HEK293 (cell line): ENCODE measurements around the gene LCN2.

Experiments used
- IKZF3 ChIP-seq: fragments of 450-650 bp; IDR thresholded peaks from 2 replicates; pipeline ENCODE4 v1.5.0; 2018; ENCODE audit warnings: missing biosample characterization, mild to moderate bottlenecking, missing genetic modification characterization, moderate library complexity
- KLF7 ChIP-seq: fragments of 450-650 bp; formaldehyde crosslinking; IDR thresholded peaks from 2 replicates; pipeline ENCODE4 v1.5.1; 2016; ENCODE audit warnings: missing biosample characterization, missing genetic modification characterization, borderline replicate concordance
- MZF1 ChIP-seq: fragments of 450-650 bp; formaldehyde crosslinking; IDR thresholded peaks from 2 replicates; pipeline ENCODE4 v1.5.1; 2017; ENCODE audit warnings: missing biosample characterization, missing genetic modification characterization, borderline replicate concordance
- RBAK ChIP-seq: fragments of 450-650 bp; formaldehyde crosslinking; IDR thresholded peaks from 2 replicates; pipeline ENCODE4 v1.5.1; 2016; ENCODE audit warnings: missing biosample characterization, missing genetic modification characterization
- WT1 ChIP-seq: fragments of 450-650 bp; formaldehyde crosslinking; IDR thresholded peaks from 2 replicates; pipeline ENCODE4 v1.5.1; 2016; ENCODE audit warnings: missing biosample characterization, missing genetic modification characterization
- ZNF202 ChIP-seq: fragments of 450-650 bp; formaldehyde crosslinking; IDR thresholded peaks from 2 replicates; pipeline ENCODE4 v1.5.1; 2016; ENCODE audit warnings: missing biosample characterization, missing genetic modification characterization, borderline replicate concordance
- ZNF223 ChIP-seq: fragments of 450-650 bp; formaldehyde crosslinking; IDR thresholded peaks from 2 replicates; pipeline ENCODE4 v1.5.1; 2016; ENCODE audit warnings: missing biosample characterization, missing genetic modification characterization
- ZNF24 ChIP-seq: fragments of 450-650 bp; formaldehyde crosslinking; IDR thresholded peaks from 2 replicates; pipeline ENCODE4 v1.5.1; 2016; ENCODE audit warnings: missing biosample characterization, missing genetic modification characterization
- ZNF521 ChIP-seq: fragments of 450-650 bp; formaldehyde crosslinking; IDR thresholded peaks from 2 replicates; pipeline ENCODE4 v1.5.1; 2017; ENCODE audit warnings: missing biosample characterization, mild to moderate bottlenecking, missing genetic modification characterization
- ZNF596 ChIP-seq: fragments of 450-650 bp; IDR thresholded peaks from 2 replicates; pipeline ENCODE4 v1.5.0; 2018; ENCODE audit warnings: missing biosample characterization, mild to moderate bottlenecking, missing genetic modification characterization, moderate library complexity
- ZNF600 ChIP-seq: fragments of 450-650 bp; formaldehyde crosslinking; IDR thresholded peaks from 2 replicates; pipeline ENCODE4 v1.5.1; 2016; ENCODE audit warnings: missing biosample characterization, missing genetic modification characterization
- ZNF629 ChIP-seq: fragments of 450-650 bp; formaldehyde crosslinking; IDR thresholded peaks from 2 replicates; pipeline ENCODE4 v1.5.1; 2017; ENCODE audit warnings: missing biosample characterization, missing genetic modification characterization
- ZNF660 ChIP-seq: fragments of 450-650 bp; IDR thresholded peaks from 2 replicates; pipeline ENCODE4 v1.5.1; 2018; ENCODE audit warnings: missing biosample characterization, mild to moderate bottlenecking, missing genetic modification characterization
- ZNF692 ChIP-seq: fragments of 450-650 bp; formaldehyde crosslinking; IDR thresholded peaks from 2 replicates; pipeline ENCODE4 v1.5.1; 2016; ENCODE audit warnings: missing biosample characterization, missing genetic modification characterization
- ZSCAN30 ChIP-seq: fragments of 450-650 bp; IDR thresholded peaks from 2 replicates; pipeline ENCODE4 v1.5.1; 2018; ENCODE audit warnings: missing biosample characterization, mild to moderate bottlenecking, missing genetic modification characterization, moderate library complexity
- ZXDB ChIP-seq: fragments of 450-650 bp; formaldehyde crosslinking; IDR thresholded peaks from 2 replicates; pipeline ENCODE4 v1.5.1; 2016; ENCODE audit warnings: missing biosample characterization, missing genetic modification characterization
- TF ChIP-seq, protein P1 (sequence below): fragments of 450-650 bp; formaldehyde crosslinking; IDR thresholded peaks from 2 replicates; pipeline ENCODE4 v1.5.1; 2016; ENCODE audit warnings: missing biosample characterization, missing genetic modification characterization
- TF ChIP-seq, protein P2 (sequence below): fragments of 450-650 bp; formaldehyde crosslinking; IDR thresholded peaks from 2 replicates; pipeline ENCODE4 v1.5.1; 2016; ENCODE audit warnings: missing biosample characterization, missing genetic modification characterization
- TF ChIP-seq, protein P3 (sequence below): fragments of 450-650 bp; formaldehyde crosslinking; IDR thresholded peaks from 2 replicates; pipeline ENCODE4 v1.5.1; 2017; ENCODE audit warnings: missing biosample characterization, missing genetic modification characterization
- TF ChIP-seq, protein P4 (sequence below): fragments of 450-650 bp; formaldehyde crosslinking; IDR thresholded peaks from 2 replicates; pipeline ENCODE4 v1.5.1; 2017; ENCODE audit warnings: missing biosample characterization, missing genetic modification characterization
- TF ChIP-seq, protein P5 (sequence below): fragments of 450-650 bp; formaldehyde crosslinking; IDR thresholded peaks from 2 replicates; pipeline ENCODE4 v1.5.1; 2016; ENCODE audit warnings: missing biosample characterization, missing genetic modification characterization

Gene LCN2

GRCh38 chr9:128159784-128160602, 10.7 kb downstream of the LCN2 start, which contains the start of gene BBLN (continued):
- TF ChIP-seq, protein P1, sequence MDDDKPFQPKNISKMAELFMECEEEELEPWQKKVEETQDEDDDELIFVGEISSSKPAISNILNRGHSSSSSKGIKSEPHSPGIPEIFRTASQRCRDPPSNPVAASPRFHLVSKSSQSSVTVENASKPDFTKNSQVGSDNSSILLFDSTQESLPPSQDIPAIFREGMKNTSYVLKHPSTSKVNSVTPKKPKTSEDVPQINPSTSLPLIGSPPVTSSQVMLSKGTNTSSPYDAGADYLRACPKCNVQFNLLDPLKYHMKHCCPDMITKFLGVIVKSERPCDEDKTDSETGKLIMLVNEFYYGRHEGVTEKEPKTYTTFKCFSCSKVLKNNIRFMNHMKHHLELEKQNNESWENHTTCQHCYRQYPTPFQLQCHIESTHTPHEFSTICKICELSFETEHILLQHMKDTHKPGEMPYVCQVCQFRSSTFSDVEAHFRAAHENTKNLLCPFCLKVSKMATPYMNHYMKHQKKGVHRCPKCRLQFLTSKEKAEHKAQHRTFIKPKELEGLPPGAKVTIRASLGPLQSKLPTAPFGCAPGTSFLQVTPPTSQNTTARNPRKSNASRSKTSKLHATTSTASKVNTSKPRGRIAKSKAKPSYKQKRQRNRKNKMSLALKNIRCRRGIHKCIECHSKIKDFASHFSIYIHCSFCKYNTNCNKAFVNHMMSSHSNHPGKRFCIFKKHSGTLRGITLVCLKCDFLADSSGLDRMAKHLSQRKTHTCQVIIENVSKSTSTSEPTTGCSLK (tag by site-specific recombination): no peak
- TF ChIP-seq, protein P2, sequence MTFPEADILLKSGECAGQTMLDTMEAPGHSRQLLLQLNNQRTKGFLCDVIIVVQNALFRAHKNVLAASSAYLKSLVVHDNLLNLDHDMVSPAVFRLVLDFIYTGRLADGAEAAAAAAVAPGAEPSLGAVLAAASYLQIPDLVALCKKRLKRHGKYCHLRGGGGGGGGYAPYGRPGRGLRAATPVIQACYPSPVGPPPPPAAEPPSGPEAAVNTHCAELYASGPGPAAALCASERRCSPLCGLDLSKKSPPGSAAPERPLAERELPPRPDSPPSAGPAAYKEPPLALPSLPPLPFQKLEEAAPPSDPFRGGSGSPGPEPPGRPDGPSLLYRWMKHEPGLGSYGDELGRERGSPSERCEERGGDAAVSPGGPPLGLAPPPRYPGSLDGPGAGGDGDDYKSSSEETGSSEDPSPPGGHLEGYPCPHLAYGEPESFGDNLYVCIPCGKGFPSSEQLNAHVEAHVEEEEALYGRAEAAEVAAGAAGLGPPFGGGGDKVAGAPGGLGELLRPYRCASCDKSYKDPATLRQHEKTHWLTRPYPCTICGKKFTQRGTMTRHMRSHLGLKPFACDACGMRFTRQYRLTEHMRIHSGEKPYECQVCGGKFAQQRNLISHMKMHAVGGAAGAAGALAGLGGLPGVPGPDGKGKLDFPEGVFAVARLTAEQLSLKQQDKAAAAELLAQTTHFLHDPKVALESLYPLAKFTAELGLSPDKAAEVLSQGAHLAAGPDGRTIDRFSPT: no peak
- peak; percentile 30; the same call in 1 of the 2 replicates for TF ChIP-seq ZNF600 (tag by site-specific recombination)
- TF ChIP-seq ZNF521 (tag by site-specific recombination): no peak
- TF ChIP-seq ZNF202 (tag by site-specific recombination): no peak
- peak; percentile 98 for TF ChIP-seq IKZF3 (tag by site-specific recombination)
- TF ChIP-seq RBAK (tag by site-specific recombination): no peak
- no peak for TF ChIP-seq ZNF596
- TF ChIP-seq, protein P3, sequence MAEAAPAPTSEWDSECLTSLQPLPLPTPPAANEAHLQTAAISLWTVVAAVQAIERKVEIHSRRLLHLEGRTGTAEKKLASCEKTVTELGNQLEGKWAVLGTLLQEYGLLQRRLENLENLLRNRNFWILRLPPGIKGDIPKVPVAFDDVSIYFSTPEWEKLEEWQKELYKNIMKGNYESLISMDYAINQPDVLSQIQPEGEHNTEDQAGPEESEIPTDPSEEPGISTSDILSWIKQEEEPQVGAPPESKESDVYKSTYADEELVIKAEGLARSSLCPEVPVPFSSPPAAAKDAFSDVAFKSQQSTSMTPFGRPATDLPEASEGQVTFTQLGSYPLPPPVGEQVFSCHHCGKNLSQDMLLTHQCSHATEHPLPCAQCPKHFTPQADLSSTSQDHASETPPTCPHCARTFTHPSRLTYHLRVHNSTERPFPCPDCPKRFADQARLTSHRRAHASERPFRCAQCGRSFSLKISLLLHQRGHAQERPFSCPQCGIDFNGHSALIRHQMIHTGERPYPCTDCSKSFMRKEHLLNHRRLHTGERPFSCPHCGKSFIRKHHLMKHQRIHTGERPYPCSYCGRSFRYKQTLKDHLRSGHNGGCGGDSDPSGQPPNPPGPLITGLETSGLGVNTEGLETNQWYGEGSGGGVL (tag by site-specific recombination): no peak; the same call in 1 of the 2 replicates
- TF ChIP-seq, protein P4, sequence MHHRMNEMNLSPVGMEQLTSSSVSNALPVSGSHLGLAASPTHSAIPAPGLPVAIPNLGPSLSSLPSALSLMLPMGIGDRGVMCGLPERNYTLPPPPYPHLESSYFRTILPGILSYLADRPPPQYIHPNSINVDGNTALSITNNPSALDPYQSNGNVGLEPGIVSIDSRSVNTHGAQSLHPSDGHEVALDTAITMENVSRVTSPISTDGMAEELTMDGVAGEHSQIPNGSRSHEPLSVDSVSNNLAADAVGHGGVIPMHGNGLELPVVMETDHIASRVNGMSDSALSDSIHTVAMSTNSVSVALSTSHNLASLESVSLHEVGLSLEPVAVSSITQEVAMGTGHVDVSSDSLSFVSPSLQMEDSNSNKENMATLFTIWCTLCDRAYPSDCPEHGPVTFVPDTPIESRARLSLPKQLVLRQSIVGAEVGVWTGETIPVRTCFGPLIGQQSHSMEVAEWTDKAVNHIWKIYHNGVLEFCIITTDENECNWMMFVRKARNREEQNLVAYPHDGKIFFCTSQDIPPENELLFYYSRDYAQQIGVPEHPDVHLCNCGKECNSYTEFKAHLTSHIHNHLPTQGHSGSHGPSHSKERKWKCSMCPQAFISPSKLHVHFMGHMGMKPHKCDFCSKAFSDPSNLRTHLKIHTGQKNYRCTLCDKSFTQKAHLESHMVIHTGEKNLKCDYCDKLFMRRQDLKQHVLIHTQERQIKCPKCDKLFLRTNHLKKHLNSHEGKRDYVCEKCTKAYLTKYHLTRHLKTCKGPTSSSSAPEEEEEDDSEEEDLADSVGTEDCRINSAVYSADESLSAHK (tag by site-specific recombination): no peak
- no peak for TF ChIP-seq ZNF223 (tag by site-specific recombination)
- peak; percentile 100 for TF ChIP-seq ZXDB (tag by site-specific recombination)
- TF ChIP-seq, protein P5, sequence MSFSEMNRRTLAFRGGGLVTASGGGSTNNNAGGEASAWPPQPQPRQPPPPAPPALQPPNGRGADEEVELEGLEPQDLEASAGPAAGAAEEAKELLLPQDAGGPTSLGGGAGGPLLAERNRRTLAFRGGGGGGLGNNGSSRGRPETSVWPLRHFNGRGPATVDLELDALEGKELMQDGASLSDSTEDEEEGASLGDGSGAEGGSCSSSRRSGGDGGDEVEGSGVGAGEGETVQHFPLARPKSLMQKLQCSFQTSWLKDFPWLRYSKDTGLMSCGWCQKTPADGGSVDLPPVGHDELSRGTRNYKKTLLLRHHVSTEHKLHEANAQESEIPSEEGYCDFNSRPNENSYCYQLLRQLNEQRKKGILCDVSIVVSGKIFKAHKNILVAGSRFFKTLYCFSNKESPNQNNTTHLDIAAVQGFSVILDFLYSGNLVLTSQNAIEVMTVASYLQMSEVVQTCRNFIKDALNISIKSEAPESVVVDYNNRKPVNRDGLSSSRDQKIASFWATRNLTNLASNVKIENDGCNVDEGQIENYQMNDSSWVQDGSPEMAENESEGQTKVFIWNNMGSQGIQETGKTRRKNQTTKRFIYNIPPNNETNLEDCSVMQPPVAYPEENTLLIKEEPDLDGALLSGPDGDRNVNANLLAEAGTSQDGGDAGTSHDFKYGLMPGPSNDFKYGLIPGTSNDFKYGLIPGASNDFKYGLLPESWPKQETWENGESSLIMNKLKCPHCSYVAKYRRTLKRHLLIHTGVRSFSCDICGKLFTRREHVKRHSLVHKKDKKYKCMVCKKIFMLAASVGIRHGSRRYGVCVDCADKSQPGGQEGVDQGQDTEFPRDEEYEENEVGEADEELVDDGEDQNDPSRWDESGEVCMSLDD (tag by site-specific recombination): 0 out of 2 replicates have a peak, but pooled peaks have one; percentile 35
- 0 out of 2 replicates have a peak, but pooled peaks have one; percentile 19 for TF ChIP-seq ZNF629 (tag by site-specific recombination)
- 0 out of 2 replicates have a peak, but pooled peaks have one; percentile 35 for TF ChIP-seq KLF7 (tag by site-specific recombination)
- TF ChIP-seq ZNF660 (tag by site-specific recombination): peak; percentile 22
- TF ChIP-seq WT1 (tag by site-specific recombination): peak; percentile 62; the same call in 1 of the 2 replicates
- 0 out of 2 replicates have a peak, but pooled peaks have one; percentile 11 for TF ChIP-seq ZSCAN30
- TF ChIP-seq ZNF24: peak; percentile 40; the same call in 1 of the 2 replicates
- TF ChIP-seq ZNF692 (tag by site-specific recombination): 0 out of 2 replicates have a peak, but pooled peaks have one; percentile 8
- no peak for TF ChIP-seq MZF1
